ENCODE results near the gene XRCC4.
"Not testable (repeated sequence)": the region's sequence is repeated elsewhere in the genome, so short reads cannot be mapped to it uniquely, and the experiment has no call there.

Gene XRCC4

DNA sequence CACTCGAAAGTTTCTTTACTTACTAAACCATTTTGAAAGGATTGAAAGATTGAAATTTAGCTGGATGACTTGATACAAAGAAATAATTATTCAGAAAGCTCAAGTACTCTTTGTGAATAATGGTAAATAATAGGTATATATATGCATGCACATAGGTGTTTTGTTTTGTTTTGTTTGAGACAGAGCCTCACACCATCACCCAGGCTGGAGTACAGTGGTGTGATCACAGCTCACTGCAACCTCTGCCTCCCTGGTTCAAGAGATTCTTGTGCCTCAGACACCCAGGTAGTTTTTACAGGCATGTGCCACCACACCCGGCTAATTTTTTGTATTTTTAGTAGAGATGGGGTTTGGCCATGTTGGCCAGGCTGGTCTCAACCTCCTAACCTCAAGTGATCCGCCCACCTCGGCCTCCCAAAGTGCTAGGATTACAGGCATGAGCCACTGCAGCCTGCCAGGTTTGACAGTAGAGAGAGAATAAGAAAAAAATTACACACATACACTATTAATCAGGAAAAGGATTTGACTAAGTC lies 278.2 kb downstream of the XRCC4 start:
- DNase-seq = not testable (repeated sequence)

DNA sequence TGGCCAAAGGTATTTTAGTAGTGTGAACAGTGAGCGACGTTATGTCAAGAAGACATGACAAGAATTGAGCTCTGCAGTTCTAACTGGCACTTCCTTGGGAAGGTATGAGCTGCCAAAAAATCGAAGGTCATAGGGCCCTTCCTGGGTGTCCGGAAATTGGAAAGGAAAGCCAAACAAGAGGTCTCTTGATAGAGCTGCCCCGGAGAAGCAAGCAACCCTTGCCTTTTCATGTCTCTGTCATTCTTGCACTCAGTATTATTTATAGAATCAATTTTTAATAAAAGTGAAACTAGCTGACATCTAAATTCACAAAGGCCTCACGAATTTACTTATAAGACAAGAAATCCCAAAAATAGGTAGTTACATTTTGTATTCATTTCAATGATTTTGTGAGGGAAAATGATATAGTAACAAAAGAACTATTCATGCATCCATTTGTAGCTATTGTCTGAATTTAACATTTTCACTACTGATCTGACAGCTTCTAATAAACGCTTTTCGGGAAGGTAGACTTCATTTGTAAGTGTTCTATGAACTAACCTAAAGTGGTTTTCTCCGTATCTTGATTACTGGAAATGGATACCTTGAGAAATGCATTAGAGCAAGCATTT lies 280.4 kb downstream of the XRCC4 start:
- no peak for DNase-seq

DNA sequence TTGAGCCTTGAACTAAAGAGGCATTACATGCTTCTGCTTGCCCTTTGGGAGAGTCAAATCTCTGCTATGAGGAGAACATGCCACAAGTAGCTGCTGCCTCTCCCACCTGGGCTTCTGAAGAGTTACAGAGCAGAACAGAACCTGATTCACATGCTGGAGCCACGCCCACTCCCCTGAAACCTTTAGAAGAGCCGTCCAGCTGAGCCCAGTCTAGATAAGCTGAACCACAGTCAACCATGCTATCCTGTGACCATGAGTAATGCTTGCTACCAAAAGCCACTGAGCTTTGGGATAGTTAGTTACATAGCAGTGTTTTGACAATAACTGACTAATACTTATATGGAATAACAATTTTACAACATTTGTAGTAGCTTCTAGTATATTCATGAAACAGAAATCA lies 283.2 kb downstream of the XRCC4 start:
- DNase-seq = no peak

DNA sequence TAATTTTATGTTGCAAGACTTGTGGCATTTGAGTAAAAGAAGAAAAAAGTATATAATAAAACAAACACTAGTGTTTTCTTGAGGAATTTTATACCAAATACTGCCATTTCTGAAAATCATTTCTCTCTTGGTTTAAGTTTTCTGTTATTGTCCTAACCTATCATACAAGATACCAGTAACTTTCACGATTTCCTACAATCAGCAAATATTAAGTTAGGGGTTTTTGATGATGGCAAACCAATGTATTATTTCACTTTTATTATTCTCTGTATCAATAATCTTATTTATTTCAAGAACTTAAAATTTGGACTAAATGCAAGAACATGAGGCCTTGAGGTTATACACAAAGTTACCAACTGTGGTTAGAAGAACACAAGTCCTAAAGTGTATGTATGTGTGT lies 285.2 kb downstream of the XRCC4 start:
- no peak for DNase-seq

DNA sequence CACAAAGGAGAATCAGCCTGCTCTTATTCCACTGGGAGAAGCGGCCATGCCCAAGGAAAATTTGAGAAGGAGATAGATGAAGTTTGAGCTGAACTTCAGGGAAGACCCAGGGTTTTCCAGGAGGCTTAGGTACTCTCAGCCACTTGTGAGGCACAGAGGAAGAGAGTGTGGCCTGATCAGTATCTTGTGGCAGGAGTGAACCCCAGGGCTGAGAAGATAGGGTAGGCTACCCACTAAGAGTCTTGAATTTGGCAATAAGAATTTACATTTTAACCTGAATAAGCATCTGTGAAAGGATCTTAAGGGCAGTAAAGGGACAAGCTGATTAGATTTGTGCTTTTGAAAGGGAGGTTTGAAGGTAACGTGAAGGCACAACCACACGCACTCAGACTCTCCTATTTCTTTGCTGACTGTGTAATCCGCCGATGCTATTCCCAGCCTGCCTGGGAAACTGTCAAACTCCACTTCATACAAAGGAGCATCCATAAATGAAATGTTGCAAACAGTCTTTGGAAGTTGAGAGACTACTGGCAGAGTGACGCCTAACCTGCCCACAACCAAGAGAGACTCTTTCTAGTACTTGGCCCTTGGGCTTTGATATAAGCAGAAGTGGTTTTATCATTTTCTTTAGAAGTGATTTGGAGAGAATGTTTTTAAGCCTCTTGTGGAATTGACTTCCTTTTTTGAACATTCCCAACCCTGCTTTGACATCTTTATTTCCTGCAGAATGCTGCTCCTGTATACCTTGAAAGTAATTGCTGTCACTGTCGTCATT lies 286.0 kb downstream of the XRCC4 start:
- DNase-seq = no peak

DNA sequence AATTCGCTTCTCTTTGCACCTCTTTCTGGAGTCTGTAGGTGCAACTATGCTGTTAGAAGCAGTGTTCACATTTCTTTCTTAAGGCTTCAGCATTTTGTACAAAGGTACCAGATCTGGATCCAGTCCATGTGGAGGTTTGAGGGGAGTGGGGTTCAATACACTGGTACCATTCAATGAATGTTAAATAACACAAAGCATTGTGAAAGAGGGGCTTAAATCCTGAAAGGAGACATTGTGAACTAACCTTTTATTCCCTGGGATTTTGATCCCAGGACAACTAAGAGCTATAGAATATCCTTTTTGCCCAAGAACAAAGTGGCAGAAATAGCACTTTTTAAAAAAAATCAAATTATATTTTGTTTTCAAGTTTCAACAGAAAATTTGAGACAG lies 286.5 kb downstream of the XRCC4 start:
- DNase-seq = no peak

DNA sequence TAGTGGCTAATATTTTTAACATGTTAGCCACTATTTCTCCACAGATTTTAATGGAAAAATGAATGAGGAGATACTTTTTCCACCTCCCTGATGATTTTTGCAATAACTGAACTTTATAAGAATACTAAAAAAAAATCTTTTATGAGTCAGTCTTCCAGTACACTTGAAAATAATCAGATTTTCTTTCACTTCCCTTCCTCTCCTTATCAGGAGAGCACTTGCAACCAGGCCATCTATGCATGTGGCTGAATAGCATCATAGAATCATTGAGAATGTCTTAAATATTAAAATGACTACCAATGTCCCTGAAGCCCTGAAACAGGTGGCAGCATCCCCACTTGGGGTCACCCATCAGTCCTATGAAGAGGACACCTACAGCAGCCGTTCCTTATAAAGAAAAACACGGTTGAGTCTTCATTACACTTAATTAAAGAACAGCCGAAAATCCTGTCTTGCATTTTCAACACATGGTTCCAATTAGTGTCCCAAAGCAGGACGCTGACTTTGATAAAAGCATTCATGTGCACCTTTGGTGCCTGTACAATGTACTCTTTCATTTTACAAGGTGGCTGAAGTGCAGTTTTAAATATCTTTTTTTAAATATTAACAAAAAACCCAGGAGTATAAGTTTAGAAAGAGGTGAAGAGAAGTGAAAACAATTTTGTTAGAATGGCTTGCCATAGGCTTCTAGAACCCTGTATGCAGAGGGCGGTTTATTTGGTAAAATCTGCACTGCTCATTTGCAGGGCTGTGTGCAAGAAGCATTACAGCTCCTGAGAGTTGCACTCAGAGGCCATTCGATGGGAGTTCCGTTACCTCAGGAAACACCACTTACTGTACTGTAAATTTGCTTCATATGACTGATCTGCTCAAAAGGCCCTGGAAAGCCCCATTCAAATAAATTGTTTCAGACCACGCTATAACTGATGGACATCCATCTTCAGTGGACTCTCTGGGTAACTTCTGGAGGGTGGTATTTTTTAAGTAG lies 287.3 kb downstream of the XRCC4 start:
- DNase-seq = no peak

DNA sequence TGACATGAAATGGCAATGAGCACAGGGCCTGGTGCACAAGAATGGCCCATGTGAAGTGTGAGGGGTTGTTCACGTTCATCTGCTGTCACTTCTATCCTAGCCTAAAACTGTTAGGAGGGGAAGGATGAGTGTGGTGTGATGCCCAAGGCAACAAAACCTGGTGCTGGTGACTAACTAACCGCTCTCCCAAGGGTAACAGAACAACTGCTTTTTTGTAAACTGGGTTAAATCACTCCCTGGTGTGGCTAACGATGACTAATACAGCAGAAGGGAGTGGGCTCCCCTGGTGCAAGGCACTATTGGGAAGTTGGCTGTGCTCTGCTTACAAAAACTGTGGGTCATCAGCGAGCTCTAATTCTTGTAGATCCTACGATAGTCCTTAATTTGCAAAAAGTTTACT lies 291.0 kb downstream of the XRCC4 start:
- DNase-seq = no peak

DNA sequence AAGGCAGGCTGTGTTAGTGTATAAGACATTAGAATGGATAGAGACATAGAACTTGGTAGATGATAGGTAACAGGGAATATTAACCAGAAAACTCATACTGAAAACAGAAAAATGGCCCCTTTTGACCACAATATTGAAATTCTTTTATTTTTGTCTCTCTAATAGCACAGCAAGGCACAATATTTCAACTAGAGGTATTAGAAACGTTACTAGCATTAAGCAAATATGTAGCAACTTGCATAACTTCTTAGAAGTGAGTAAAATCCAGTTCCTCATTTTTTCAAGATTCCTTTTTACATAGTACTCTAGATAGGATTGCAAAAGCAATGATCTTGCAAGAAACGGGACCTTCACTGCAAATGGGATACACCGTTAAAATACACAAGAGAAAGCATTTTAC lies 291.5 kb downstream of the XRCC4 start:
- no peak for DNase-seq

DNA sequence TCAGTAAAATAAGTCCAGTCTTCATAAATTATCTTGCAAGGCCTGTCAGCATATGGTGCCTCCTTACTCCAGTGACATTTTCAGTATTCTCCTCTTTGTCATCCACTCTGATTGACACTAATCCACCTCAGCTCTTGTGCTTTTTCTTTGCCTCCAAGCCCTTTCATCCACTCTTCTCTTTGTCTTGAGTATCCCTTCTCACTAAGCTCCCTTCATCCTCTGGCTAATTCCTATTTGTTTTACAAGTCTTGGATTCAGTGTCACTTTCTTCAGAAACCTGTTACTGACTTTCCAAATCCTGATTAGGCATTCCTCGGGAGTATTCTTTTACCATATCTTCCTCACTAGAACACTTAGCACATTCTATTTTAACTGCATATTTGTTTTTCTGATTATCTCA lies 293.6 kb downstream of the XRCC4 start:
- no peak for DNase-seq

DNA sequence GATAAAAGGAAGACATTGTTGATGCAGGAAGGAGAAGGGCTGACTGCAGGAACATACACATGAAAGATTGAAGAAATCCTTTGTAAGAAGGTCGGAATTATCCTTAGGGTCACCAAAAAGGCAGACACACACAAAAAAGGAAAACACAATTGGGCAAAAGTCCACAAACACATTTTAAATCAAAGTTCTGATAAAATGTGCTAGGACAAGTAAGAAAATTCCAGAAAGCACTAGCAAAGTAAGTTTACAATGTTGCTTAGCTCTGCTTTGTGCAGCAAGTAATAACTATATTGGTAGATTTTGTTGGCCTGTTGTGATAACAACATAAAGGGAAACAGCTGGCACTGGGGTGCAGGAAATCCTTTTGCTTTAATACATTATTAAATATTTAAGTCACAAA lies 294.4 kb downstream of the XRCC4 start:
- no peak for DNase-seq

DNA sequence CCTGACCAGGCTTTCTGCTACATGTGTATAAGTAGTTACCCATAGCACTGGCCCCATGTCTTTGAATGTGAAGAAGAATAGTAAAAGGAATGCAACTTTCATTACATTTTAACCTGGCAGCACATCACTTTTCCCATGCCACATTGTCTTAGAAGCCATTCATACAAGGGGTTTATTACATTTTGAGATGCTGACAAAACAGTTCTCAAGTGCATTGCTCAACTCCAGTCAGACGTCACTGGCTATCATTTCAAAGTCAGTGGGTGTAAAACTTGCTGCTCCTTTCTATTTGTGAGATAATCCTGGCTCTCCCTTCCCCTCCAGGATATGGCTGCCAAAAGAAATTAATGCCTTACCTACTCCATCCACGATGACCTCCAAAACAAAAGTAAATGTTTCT lies 297.2 kb downstream of the XRCC4 start:
- no peak for DNase-seq

DNA sequence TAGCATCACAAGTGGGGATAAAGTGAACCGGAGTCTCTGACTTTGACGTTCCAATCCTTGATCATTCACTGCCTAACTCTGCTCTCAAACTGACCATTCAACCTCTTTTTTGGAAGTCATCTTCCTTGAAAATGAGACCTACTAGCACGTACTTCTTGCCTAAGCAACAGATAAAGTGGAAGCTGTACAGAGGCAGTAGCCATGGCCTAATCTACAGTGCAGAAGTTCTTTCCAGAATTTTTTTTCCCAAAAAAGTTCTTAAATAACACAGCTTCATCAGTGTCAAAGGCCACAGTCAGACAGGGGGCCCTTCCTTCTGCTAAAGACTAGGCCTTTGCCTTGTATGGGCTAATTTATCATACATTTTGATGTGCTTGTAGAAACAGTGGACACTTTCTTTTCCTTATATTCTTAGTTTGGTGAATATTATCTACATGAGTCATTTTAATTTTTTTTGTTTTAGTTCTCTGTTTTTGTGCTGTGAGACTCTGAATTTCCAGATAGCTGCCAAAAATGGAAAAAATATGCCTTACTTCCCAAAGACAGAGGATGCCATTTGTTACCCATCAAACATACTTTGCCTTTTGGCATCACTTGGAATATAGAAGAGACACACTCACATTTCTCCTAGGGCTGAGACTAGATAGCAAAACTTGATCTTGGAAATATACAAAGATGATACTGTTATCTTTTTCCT lies 297.9 kb downstream of the XRCC4 start:
- no peak for DNase-seq

DNA sequence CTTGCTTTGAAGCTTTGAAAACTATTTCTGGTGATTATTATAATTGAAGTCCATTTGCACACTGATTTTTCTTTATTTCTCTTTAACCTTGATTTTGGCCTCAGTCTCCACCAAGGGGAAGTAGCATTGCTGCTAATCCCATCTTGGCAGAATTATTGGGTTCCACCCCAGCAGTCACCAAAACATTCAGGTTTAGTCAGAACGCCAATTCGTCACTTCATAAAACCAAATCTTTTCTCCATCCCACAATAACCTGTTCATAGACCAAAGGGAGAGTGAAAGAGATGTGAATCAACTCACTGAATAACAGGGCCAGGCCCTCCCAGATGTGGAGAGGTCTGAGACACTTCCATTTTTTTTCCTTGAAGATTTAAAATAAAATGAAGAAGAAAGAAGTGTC lies 299.1 kb downstream of the XRCC4 start:
- DNase-seq = no peak

DNA sequence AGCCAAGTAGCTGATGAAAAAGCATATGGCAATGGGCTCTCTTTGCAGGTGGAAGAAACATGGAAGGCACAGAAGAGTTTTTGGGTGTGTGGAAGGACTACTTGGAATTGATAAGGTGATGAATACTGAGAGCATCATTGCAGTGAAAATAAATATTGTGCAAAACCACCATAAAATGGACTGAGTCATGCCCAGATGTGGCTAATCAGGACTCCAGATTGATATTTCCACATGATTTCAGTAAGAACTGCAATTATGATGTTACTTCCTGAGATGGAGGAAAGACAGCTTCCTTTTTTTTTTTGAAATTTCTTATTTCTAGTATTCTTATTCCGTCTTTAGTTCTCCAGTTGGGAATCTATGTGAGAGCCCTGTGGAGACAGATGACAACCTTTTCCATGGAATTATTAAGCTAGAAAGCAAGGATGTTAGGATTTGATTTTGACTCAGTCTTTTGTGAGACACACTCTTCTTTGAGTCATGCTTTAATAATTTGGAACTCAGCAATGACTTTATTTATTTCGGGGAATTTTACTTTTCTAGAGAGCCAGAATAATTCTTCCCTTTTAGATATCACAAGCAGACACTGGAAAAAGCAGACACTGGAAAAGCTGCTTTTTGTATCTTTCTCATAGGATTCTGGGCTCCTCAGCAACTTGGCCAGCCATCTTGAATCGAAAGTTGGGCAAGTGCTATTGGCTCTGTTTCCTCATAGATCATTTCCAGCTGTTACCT lies 300.0 kb downstream of the XRCC4 start:
- DNase-seq = no peak

DNA sequence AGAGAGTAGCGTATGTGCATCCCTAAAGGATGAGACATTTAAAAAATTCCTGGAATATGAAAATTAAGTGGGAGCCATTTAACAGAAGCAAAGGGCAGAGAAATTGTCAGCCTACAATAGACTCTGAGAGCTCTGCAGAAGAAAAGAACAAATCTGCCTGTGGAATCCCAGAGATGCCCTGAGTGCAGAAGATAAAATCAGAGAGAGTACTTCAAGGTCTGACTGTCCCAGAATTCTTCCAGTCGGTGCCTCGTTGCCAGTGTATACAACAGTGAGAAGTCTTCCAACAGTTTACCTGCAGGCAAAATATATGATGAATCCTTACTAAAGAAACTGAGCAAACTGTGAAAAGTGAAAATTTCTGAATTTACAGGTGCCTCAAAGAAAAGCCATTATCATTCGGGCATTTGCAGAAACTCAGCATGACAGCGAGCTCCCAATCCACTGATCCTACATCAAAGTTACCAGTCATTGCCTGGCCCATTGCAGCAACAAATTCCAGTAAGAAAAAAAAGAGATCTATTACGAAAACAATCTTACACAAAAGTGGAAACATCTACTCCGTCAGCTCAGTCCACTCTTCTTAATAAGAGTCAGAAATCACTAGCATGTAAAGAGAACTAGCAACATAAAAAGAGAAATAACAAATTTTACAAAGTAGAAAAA lies 301.4 kb downstream of the XRCC4 start:
- no peak for DNase-seq

DNA sequence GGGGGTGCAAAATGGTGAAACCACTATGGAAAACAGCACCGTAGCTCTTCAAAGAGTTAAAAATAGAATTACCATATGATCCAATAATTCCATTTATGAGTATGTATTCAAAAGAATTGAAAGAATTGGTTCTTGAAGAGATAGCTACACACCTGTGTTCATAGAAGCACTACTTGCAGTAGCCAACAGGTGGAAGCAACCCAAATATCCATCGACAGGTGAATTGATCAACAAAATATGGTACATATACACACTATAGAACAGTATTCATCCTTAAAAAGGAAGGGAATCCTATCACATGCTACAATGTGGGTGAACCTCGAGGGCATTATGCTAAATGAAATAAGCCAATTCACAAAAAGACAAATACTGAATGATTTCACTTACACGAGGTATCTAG lies 308.5 kb downstream of the XRCC4 start:
- DNase-seq = no peak

DNA sequence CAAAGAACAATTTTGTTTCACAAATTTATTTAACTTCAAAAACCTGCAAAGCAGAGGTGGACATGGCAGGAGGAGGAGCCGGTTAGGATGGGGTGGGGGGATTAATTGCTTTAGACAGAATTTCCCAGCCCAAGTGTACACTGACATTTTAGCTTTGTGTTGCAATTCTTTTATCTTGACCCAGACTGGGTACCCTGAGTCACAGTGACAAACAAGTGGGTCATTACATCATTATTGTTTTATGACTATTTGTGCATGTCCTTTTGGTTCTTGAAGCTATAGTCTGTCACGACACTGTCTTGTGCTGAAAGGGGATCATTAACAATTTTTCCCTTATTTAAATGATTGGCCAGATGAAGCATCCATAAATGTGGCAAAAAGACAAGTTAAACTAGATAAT lies 309.7 kb downstream of the XRCC4 start:
- no peak for DNase-seq

DNA sequence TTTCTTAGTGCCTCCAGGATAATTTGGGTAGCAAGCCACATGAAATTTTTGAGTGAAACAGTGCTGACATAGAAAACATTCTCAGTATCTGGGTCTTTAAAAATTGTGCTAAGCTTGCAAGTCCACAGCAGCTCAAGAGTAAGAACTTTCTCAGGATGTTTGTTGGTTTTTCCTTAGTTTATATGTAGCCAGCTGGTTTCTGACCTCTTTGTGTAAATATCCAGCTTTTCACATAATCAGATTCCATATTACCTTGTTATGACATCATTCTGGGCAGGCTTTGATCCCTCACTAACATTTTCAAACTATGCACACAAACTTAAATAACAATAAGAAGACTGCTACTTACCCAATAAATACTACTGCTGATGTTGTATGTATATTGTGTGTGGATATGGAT lies 311.3 kb downstream of the XRCC4 start:
- no peak for DNase-seq

DNA sequence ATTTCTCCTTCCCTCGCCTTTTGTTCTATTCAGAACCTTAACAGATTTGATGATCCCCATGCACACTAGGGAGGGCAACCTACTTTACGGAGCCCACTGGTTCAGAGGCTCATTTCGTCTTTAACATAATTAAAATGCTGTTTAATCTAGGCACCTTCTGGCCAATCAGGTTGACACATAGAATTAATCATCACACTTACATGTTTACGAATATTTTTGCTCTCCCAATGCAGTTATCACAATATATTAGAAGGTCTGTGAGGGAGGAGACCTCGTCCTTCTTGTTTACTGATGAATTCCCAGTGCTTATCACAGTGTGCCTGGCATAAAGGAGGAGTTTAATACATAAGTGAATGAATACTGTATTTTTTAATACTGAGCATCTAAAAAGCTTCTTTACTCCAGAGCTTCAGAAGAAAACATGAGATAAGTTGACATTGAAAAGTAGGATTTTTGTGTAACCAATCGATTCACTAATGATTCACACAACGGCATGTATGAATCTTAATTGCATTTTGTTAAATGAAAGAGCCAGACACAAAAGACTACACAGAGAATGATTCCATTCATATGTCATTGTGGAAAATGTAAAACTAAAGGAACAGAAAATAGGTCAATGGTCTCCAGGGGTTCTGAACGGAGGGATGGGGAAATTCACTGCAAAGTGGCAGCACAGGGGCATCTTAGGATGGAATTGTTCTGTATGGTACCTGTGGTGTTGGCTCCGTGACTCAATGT lies 315.6 kb downstream of the XRCC4 start:
- no peak for DNase-seq

DNA sequence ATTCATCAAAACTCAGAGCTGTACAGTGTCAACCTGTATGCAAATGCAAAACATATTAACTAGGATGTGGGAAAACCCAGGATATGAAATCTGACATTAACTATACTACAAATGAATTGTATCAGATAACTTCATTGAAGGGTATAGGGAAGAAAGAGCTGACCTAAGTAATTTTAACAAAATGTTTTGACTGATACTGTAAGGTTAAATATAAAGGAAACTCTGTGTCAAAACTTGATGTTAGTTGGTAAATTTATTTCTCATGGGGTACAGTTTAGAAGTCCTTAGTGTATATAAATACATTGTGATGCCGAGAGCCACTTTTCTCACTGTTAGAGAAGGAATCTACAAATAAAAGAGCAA lies 316.1 kb downstream of the XRCC4 start:
- DNase-seq = no peak

All from activated effector memory CD4-positive, alpha-beta T cell treated with anti-CD3 and anti-CD28 coated beads, Interleukin-2, amount 50 U/mL, for 16 hours (primary cell).